GM18502 (cell line): ENCODE data around the gene EZH1.
"Not testable (repeated sequence)": the region's sequence is repeated elsewhere in the genome, so short reads cannot be mapped to it uniquely, and the experiment has no call there.

Source experiments
- ATAC-seq: cut with Tn5 transposase; IDR thresholded peaks from one replicate; pipeline ENCODE4 v1.9.1; 2021; ENCODE audit warnings: mild to moderate bottlenecking; ENCODE audit not compliant: unreplicated experiment, poor library complexity

The EZH1 gene

GRCh38 chr17:42773290-42774035 lies 28.6 kb upstream of the EZH1 start, which contains the start of gene VPS25:
TSS of gene VPS25 (plus strand) at chr17:42773449. CDS start at chr17:42773476, 27 bp downstream.
- ATAC-seq: no peak

- no peak for ATAC-seq
Measured at GRCh38 chr17:42772945-42773289, 28.1 kb upstream of the EZH1 start.

- ATAC-seq: not testable (repeated sequence)
Measured at GRCh38 chr17:42769964-42770363, 25.1 kb upstream of the EZH1 start.

- ATAC-seq: not testable (repeated sequence)
Measured at GRCh38 chr17:42768006-42768405, 23.2 kb upstream of the EZH1 start.

GRCh38 chr17:42767512-42767911 lies 22.7 kb upstream of the EZH1 start:
- ATAC-seq: no peak

GRCh38 chr17:42766124-42766523 lies 21.3 kb upstream of the EZH1 start:
- no peak for ATAC-seq

GRCh38 chr17:42761638-42762037 lies 16.8 kb upstream of the EZH1 start:
- ATAC-seq: no peak

GRCh38 chr17:42760652-42761581 lies 16.1 kb upstream of the EZH1 start, which contains the start of gene RAMP2:
TSS of gene RAMP2 (plus strand) at chr17:42761227. CDS start at chr17:42761262, 35 bp downstream.
- no peak for ATAC-seq

GRCh38 chr17:42759982-42760651 lies 15.3 kb upstream of the EZH1 start:
- no peak for ATAC-seq

- ATAC-seq: no peak
Measured at GRCh38 chr17:42754782-42755181, 9.9 kb upstream of the EZH1 start.

- no peak for ATAC-seq
Measured at GRCh38 chr17:42751628-42752027, 6.8 kb upstream of the EZH1 start.

GRCh38 chr17:42750739-42751344 lies 6.0 kb upstream of the EZH1 start:
- no peak for ATAC-seq

GRCh38 chr17:42748908-42749798 lies 4.3 kb upstream of the EZH1 start:
- no peak for ATAC-seq

- ATAC-seq: no peak
Measured at GRCh38 chr17:42748202-42748907, 3.5 kb upstream of the EZH1 start.

GRCh38 chr17:42744283-42744805 lies 496 bp downstream of the EZH1 start:
- peak; percentile 65 for ATAC-seq

GRCh38 chr17:42743595-42744282 lies 1.1 kb downstream of the EZH1 start:
- no peak for ATAC-seq

GRCh38 chr17:42742916-42743315 lies 1.9 kb downstream of the EZH1 start:
- not testable (repeated sequence) for ATAC-seq

GRCh38 chr17:42740699-42741098 lies 4.1 kb downstream of the EZH1 start:
- ATAC-seq: no peak
